Neural cell (in vitro differentiated cells): ENCODE measurements around the gene PTPRN2.

ENCODE experiments used
- EP300 ChIP-seq: fragments of 450-650 bp; conservative IDR thresholded peaks from 2 replicates; pipeline ENCODE4 v1.6.1; 2014; ENCODE audit warnings: antibody characterized with exemption, mild to moderate bottlenecking, moderate library complexity; ENCODE audit not compliant: poor library complexity, severe bottlenecking
- EZH2 ChIP-seq: fragments of 200-600, 300-800 bp; shearing (Covaris generic), sonication (generic); IDR thresholded peaks from 2 replicates; pipeline ENCODE4 v1.6.1; 2014; ENCODE audit warnings: antibody characterized with exemption, low read length, borderline replicate concordance, mild to moderate bottlenecking; ENCODE audit not compliant: insufficient read depth, poor library complexity, severe bottlenecking
- POLR2AphosphoS5 ChIP-seq: IDR thresholded peaks from 2 replicates; pipeline ENCODE4 v1.6.1; 2012
- SMC3 ChIP-seq: fragments of 450-650 bp; conservative IDR thresholded peaks from 2 replicates; pipeline ENCODE4 v1.6.1; 2014; ENCODE audit warnings: antibody characterized with exemption, mild to moderate bottlenecking, moderate library complexity; ENCODE audit not compliant: poor library complexity
- TAF1 ChIP-seq: IDR thresholded peaks from 2 replicates; pipeline ENCODE4 v1.6.1; 2012; ENCODE audit warnings: low read depth
- TF ChIP-seq, protein P1 (sequence below): fragments of 450-650 bp; IDR thresholded peaks from 2 replicates; pipeline ENCODE4 v1.5.1; 2014; ENCODE audit warnings: antibody characterized with exemption, mild to moderate bottlenecking, moderate library complexity; ENCODE audit not compliant: poor library complexity, severe bottlenecking
- TF ChIP-seq, protein P2 (sequence below): IDR thresholded peaks from 2 replicates; pipeline ENCODE4 v1.6.1; 2012; ENCODE audit warnings: borderline replicate concordance

- TF ChIP-seq, protein P1, sequence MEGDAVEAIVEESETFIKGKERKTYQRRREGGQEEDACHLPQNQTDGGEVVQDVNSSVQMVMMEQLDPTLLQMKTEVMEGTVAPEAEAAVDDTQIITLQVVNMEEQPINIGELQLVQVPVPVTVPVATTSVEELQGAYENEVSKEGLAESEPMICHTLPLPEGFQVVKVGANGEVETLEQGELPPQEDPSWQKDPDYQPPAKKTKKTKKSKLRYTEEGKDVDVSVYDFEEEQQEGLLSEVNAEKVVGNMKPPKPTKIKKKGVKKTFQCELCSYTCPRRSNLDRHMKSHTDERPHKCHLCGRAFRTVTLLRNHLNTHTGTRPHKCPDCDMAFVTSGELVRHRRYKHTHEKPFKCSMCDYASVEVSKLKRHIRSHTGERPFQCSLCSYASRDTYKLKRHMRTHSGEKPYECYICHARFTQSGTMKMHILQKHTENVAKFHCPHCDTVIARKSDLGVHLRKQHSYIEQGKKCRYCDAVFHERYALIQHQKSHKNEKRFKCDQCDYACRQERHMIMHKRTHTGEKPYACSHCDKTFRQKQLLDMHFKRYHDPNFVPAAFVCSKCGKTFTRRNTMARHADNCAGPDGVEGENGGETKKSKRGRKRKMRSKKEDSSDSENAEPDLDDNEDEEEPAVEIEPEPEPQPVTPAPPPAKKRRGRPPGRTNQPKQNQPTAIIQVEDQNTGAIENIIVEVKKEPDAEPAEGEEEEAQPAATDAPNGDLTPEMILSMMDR, result no peak
- TF ChIP-seq EP300, result no peak
- TF ChIP-seq EZH2, result no peak
- TF ChIP-seq SMC3, result no peak
- TF ChIP-seq, protein P2, sequence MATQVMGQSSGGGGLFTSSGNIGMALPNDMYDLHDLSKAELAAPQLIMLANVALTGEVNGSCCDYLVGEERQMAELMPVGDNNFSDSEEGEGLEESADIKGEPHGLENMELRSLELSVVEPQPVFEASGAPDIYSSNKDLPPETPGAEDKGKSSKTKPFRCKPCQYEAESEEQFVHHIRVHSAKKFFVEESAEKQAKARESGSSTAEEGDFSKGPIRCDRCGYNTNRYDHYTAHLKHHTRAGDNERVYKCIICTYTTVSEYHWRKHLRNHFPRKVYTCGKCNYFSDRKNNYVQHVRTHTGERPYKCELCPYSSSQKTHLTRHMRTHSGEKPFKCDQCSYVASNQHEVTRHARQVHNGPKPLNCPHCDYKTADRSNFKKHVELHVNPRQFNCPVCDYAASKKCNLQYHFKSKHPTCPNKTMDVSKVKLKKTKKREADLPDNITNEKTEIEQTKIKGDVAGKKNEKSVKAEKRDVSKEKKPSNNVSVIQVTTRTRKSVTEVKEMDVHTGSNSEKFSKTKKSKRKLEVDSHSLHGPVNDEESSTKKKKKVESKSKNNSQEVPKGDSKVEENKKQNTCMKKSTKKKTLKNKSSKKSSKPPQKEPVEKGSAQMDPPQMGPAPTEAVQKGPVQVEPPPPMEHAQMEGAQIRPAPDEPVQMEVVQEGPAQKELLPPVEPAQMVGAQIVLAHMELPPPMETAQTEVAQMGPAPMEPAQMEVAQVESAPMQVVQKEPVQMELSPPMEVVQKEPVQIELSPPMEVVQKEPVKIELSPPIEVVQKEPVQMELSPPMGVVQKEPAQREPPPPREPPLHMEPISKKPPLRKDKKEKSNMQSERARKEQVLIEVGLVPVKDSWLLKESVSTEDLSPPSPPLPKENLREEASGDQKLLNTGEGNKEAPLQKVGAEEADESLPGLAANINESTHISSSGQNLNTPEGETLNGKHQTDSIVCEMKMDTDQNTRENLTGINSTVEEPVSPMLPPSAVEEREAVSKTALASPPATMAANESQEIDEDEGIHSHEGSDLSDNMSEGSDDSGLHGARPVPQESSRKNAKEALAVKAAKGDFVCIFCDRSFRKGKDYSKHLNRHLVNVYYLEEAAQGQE, result no peak
- TF ChIP-seq TAF1, result no peak
- TF ChIP-seq POLR2AphosphoS5, result no peak
Measured at GRCh38 chr7:158556721-158557440, 30.7 kb downstream of the PTPRN2 start.
